ENCODE measurements around the gene PCDHGA8.

Gene PCDHGA8

GRCh38 chr5:141437221-141437620 lies 44.8 kb downstream of the PCDHGA8 start:
- H3K36me3 ChIP-seq (ENCODE audit: control insufficient read depth, low read length), result no peaks in the 10 kb centered on the region; the same call in 1 of the 2 replicates
- no peak for TF ChIP-seq EZH2phosphoT487 (IDR thresholded peaks at IDR 0.05; ENCODE audit: borderline replicate concordance, low read length)
- TF ChIP-seq, protein P1, sequence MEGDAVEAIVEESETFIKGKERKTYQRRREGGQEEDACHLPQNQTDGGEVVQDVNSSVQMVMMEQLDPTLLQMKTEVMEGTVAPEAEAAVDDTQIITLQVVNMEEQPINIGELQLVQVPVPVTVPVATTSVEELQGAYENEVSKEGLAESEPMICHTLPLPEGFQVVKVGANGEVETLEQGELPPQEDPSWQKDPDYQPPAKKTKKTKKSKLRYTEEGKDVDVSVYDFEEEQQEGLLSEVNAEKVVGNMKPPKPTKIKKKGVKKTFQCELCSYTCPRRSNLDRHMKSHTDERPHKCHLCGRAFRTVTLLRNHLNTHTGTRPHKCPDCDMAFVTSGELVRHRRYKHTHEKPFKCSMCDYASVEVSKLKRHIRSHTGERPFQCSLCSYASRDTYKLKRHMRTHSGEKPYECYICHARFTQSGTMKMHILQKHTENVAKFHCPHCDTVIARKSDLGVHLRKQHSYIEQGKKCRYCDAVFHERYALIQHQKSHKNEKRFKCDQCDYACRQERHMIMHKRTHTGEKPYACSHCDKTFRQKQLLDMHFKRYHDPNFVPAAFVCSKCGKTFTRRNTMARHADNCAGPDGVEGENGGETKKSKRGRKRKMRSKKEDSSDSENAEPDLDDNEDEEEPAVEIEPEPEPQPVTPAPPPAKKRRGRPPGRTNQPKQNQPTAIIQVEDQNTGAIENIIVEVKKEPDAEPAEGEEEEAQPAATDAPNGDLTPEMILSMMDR (IDR thresholded peaks at IDR 0.05; ENCODE audit: low read depth, low read length, poor library complexity, severe bottlenecking), result no peak
- H3K27me3 ChIP-seq (ENCODE audit: control insufficient read depth, low read length), result no peaks in the 10 kb centered on the region
- no peaks in the 10 kb centered on the region for H3K79me2 ChIP-seq (ENCODE audit: control insufficient read depth, low read length)
- H3K4me3 ChIP-seq (ENCODE audit: low read length), result no peak overlapping the region
- H3F3A ChIP-seq (ENCODE audit: control insufficient read depth, insufficient read depth), result no peaks in the 10 kb centered on the region
- no peak overlapping the region for H3K4me2 ChIP-seq (ENCODE audit: low read length)
- H3K27ac ChIP-seq (ENCODE audit: low read depth, low read length), result no peak overlapping the region
- H4K20me1 ChIP-seq (ENCODE audit: control insufficient read depth, insufficient read depth, low read depth, low read length), result no peaks in the 10 kb centered on the region
- H3K9me3 ChIP-seq (ENCODE audit: control insufficient read depth, insufficient read depth, low read length), result no peaks in the 10 kb centered on the region; the same call in 1 of the 2 replicates
- H3K4me1 ChIP-seq (ENCODE audit: control insufficient read depth, low read length), result peaks cover 3% of the 10 kb centered on the region
- H3K9me2 ChIP-seq (replicated peaks; ENCODE audit: control insufficient read depth, low read length), result no peaks in the 10 kb centered on the region

- Histone ChIP-seq H3K4me2 (ENCODE audit: low read length) (no peak overlapping the region), H3K4me3 (ENCODE audit: low read length) (no peak overlapping the region), H3K9me3 (ENCODE audit: control insufficient read depth, insufficient read depth, low read length) (no peaks in the 10 kb centered on the region), H3K79me2 (ENCODE audit: control insufficient read depth, low read length) (no peaks in the 10 kb centered on the region), H3K36me3 (ENCODE audit: control insufficient read depth, low read length) (no peaks in the 10 kb centered on the region; the same call in 1 of the 2 replicates), H3K9me2 (replicated peaks; ENCODE audit: control insufficient read depth, low read length) (no peaks in the 10 kb centered on the region), H4K20me1 (ENCODE audit: control insufficient read depth, insufficient read depth, low read depth, low read length) (no peaks in the 10 kb centered on the region), H3K27me3 (ENCODE audit: control insufficient read depth, low read length) (no peaks in the 10 kb centered on the region), H3F3A (ENCODE audit: control insufficient read depth, insufficient read depth) (0 out of 2 replicates have a peak, but pooled peaks cover 2% of the 10 kb centered on the region), H3K27ac (ENCODE audit: low read depth, low read length) (no peak overlapping the region), H3K4me1 (ENCODE audit: control insufficient read depth, low read length) (peaks cover 15% of the 10 kb centered on the region)
- TF ChIP-seq, protein P1 (IDR thresholded peaks at IDR 0.05; ENCODE audit: low read depth, low read length, poor library complexity, severe bottlenecking), result no peak
- no peak for TF ChIP-seq EZH2phosphoT487 (IDR thresholded peaks at IDR 0.05; ENCODE audit: borderline replicate concordance, low read length)
These were observed 47.1 kb downstream of the PCDHGA8 start for GRCh38 chr5:141439411-141440141.

GRCh38 chr5:141440341-141440740 lies 47.9 kb downstream of the PCDHGA8 start:
- Histone ChIP-seq H3K9me3 (ENCODE audit: control insufficient read depth, insufficient read depth, low read length) (no peaks in the 10 kb centered on the region), H3K4me3 (ENCODE audit: low read length) (no peak overlapping the region)

More at GRCh38 chr5:141440341-141440740, 47.9 kb downstream of the PCDHGA8 start:
- no peaks in the 10 kb centered on the region for H3K79me2 ChIP-seq (ENCODE audit: control insufficient read depth, low read length)
- TF ChIP-seq EZH2phosphoT487 (IDR thresholded peaks at IDR 0.05; ENCODE audit: borderline replicate concordance, low read length), result no peak
- TF ChIP-seq, protein P1 (IDR thresholded peaks at IDR 0.05; ENCODE audit: low read depth, low read length, poor library complexity, severe bottlenecking), result no peak
- H3K9me2 ChIP-seq (replicated peaks; ENCODE audit: control insufficient read depth, low read length), result no peaks in the 10 kb centered on the region
- H3F3A ChIP-seq (ENCODE audit: control insufficient read depth, insufficient read depth), result 0 out of 2 replicates have a peak, but pooled peaks cover 2% of the 10 kb centered on the region
- no peaks in the 10 kb centered on the region for H3K27me3 ChIP-seq (ENCODE audit: control insufficient read depth, low read length)
- no peaks in the 10 kb centered on the region for H4K20me1 ChIP-seq (ENCODE audit: control insufficient read depth, insufficient read depth, low read depth, low read length)
- H3K4me1 ChIP-seq (ENCODE audit: control insufficient read depth, low read length), result peaks cover 15% of the 10 kb centered on the region
- no peak overlapping the region for H3K27ac ChIP-seq (ENCODE audit: low read depth, low read length)
- H3K36me3 ChIP-seq (ENCODE audit: control insufficient read depth, low read length), result no peaks in the 10 kb centered on the region; the same call in 1 of the 2 replicates
- no peak overlapping the region for H3K4me2 ChIP-seq (ENCODE audit: low read length)

Data from DOHH2 (cell line).